ENCODE results near the gene TAF4B. TPM values are rescaled to one million over a fixed set of nuclear protein-coding genes. Genes with fewer than 3 reads are reported as not detected.

TAF4B gene
- total RNA-seq, 2 donors from 2014 or later: 12.8 to 14.1 TPM

- no peak overlapping the region for H3K4me3 Mint-ChIP-seq
- H3K9me3 Mint-ChIP-seq: no peaks in the 10 kb centered on the region
- peaks cover 18% of the 10 kb centered on the region for H3K36me3 Mint-ChIP-seq (ENCODE audit: low read depth)
- H3K27ac Mint-ChIP-seq: no peak overlapping the region
- no peaks in the 10 kb centered on the region for H3K4me1 Mint-ChIP-seq
- no peak for ATAC-seq (replicated peaks)
- H3K27me3 Mint-ChIP-seq: no peaks in the 10 kb centered on the region
Observed at GRCh38 chr18:26307161-26307773, 81.0 kb downstream of the TAF4B start.

- no peak overlapping the region for H3K27ac Mint-ChIP-seq
- ATAC-seq (replicated peaks): no peak
- H3K9me3 Mint-ChIP-seq: no peaks in the 10 kb centered on the region
- H3K36me3 Mint-ChIP-seq (ENCODE audit: low read depth): peaks cover 12% of the 10 kb centered on the region
- H3K4me1 Mint-ChIP-seq: no peaks in the 10 kb centered on the region
- no peaks in the 10 kb centered on the region for H3K27me3 Mint-ChIP-seq
- H3K4me3 Mint-ChIP-seq: no peak overlapping the region
Observed at GRCh38 chr18:26309281-26309680, 83.0 kb downstream of the TAF4B start.

- Mint-ChIP-seq H3K36me3 (ENCODE audit: low read depth) (peaks cover 18% of the 10 kb centered on the region), H3K27me3 (no peaks in the 10 kb centered on the region), H3K4me1 (no peaks in the 10 kb centered on the region), H3K9me3 (no peaks in the 10 kb centered on the region), H3K4me3 (no peak overlapping the region), H3K27ac (no peak overlapping the region)
- no peak for ATAC-seq (replicated peaks)
Observed at GRCh38 chr18:26312199-26312598, 86.0 kb downstream of the TAF4B start.

- no peaks in the 10 kb centered on the region for H3K4me1 Mint-ChIP-seq
- H3K36me3 Mint-ChIP-seq (ENCODE audit: low read depth): peaks cover 38% of the 10 kb centered on the region
- H3K27ac Mint-ChIP-seq: no peak overlapping the region
- no peak overlapping the region for H3K4me3 Mint-ChIP-seq
- no peaks in the 10 kb centered on the region for H3K27me3 Mint-ChIP-seq
- H3K9me3 Mint-ChIP-seq: no peaks in the 10 kb centered on the region
- no peak for ATAC-seq (replicated peaks)
Observed at GRCh38 chr18:26317398-26317797, 91.2 kb downstream of the TAF4B start.

GRCh38 chr18:26320686-26321085, 94.4 kb downstream of the TAF4B start:
- Mint-ChIP-seq H3K4me3 (no peak overlapping the region), H3K4me1 (no peaks in the 10 kb centered on the region), H3K9me3 (no peaks in the 10 kb centered on the region), H3K36me3 (ENCODE audit: low read depth) (peaks cover 55% of the 10 kb centered on the region), H3K27me3 (no peaks in the 10 kb centered on the region), H3K27ac (no peak overlapping the region)
- ATAC-seq (replicated peaks): no peak

- ATAC-seq (replicated peaks): no peak
- Mint-ChIP-seq H3K4me3 (no peak overlapping the region), H3K27me3 (no peaks in the 10 kb centered on the region), H3K4me1 (no peaks in the 10 kb centered on the region), H3K9me3 (no peaks in the 10 kb centered on the region), H3K27ac (no peak overlapping the region), H3K36me3 (ENCODE audit: low read depth) (peaks cover 56% of the 10 kb centered on the region)
Observed at GRCh38 chr18:26322890-26323653, 96.8 kb downstream of the TAF4B start.

- no peak for ATAC-seq (replicated peaks)
- H3K27me3 Mint-ChIP-seq: no peaks in the 10 kb centered on the region
- H3K27ac Mint-ChIP-seq: no peak overlapping the region
- H3K4me3 Mint-ChIP-seq: no peak overlapping the region
- no peaks in the 10 kb centered on the region for H3K4me1 Mint-ChIP-seq
- H3K9me3 Mint-ChIP-seq: no peaks in the 10 kb centered on the region
- peaks cover 48% of the 10 kb centered on the region for H3K36me3 Mint-ChIP-seq (ENCODE audit: low read depth)
Observed at GRCh38 chr18:26325771-26326170, 99.5 kb downstream of the TAF4B start.

- H3K27ac Mint-ChIP-seq: no peak overlapping the region
- H3K27me3 Mint-ChIP-seq: no peaks in the 10 kb centered on the region
- no peak overlapping the region for H3K4me3 Mint-ChIP-seq
- ATAC-seq (replicated peaks): no peak
- no peaks in the 10 kb centered on the region for H3K4me1 Mint-ChIP-seq
- peaks cover 35% of the 10 kb centered on the region for H3K36me3 Mint-ChIP-seq (ENCODE audit: low read depth)
- no peaks in the 10 kb centered on the region for H3K9me3 Mint-ChIP-seq
Observed at GRCh38 chr18:26327062-26327461, 100.8 kb downstream of the TAF4B start.

- Mint-ChIP-seq H3K4me3 (no peak overlapping the region), H3K27me3 (no peaks in the 10 kb centered on the region), H3K9me3 (no peaks in the 10 kb centered on the region), H3K4me1 (no peaks in the 10 kb centered on the region), H3K36me3 (ENCODE audit: low read depth) (peaks cover 23% of the 10 kb centered on the region), H3K27ac (no peak overlapping the region)
- ATAC-seq (replicated peaks): no peak
Observed at GRCh38 chr18:26332991-26333390, 106.7 kb downstream of the TAF4B start.

GRCh38 chr18:26335156-26335555, 108.9 kb downstream of the TAF4B start:
- no peak for ATAC-seq (replicated peaks)
- Mint-ChIP-seq H3K27ac (no peak overlapping the region), H3K36me3 (ENCODE audit: low read depth) (peaks cover 38% of the 10 kb centered on the region), H3K4me3 (no peak overlapping the region), H3K4me1 (no peaks in the 10 kb centered on the region), H3K9me3 (no peaks in the 10 kb centered on the region), H3K27me3 (no peaks in the 10 kb centered on the region)

GRCh38 chr18:26335571-26336487, 109.6 kb downstream of the TAF4B start:
- H3K4me1 Mint-ChIP-seq: no peaks in the 10 kb centered on the region
- no peak for ATAC-seq (replicated peaks)
- no peak overlapping the region for H3K4me3 Mint-ChIP-seq
- H3K27ac Mint-ChIP-seq: no peak overlapping the region
- no peaks in the 10 kb centered on the region for H3K9me3 Mint-ChIP-seq
- no peaks in the 10 kb centered on the region for H3K27me3 Mint-ChIP-seq
- peaks cover 39% of the 10 kb centered on the region for H3K36me3 Mint-ChIP-seq (ENCODE audit: low read depth)

GRCh38 chr18:26336572-26336971, 110.3 kb downstream of the TAF4B start:
- H3K4me3 Mint-ChIP-seq: no peak overlapping the region
- no peak for ATAC-seq (replicated peaks)
- H3K27me3 Mint-ChIP-seq: no peaks in the 10 kb centered on the region
- no peaks in the 10 kb centered on the region for H3K4me1 Mint-ChIP-seq
- H3K36me3 Mint-ChIP-seq (ENCODE audit: low read depth): peaks cover 47% of the 10 kb centered on the region
- H3K9me3 Mint-ChIP-seq: no peaks in the 10 kb centered on the region
- no peak overlapping the region for H3K27ac Mint-ChIP-seq

- ATAC-seq (replicated peaks): no peak
- Mint-ChIP-seq H3K36me3 (ENCODE audit: low read depth) (peaks cover 58% of the 10 kb centered on the region), H3K4me3 (no peak overlapping the region), H3K4me1 (no peaks in the 10 kb centered on the region), H3K27ac (no peak overlapping the region), H3K27me3 (no peaks in the 10 kb centered on the region), H3K9me3 (peaks cover 5% of the 10 kb centered on the region)
Observed at GRCh38 chr18:26342646-26343045, 116.4 kb downstream of the TAF4B start.

GRCh38 chr18:26350961-26351360, 124.7 kb downstream of the TAF4B start:
- Mint-ChIP-seq H3K36me3 (ENCODE audit: low read depth) (peaks cover 5% of the 10 kb centered on the region), H3K4me3 (no peak overlapping the region), H3K4me1 (no peaks in the 10 kb centered on the region), H3K27ac (no peak overlapping the region), H3K9me3 (peaks cover 9% of the 10 kb centered on the region), H3K27me3 (no peaks in the 10 kb centered on the region)
- ATAC-seq (replicated peaks): no peak

All from activated T-helper 17 cell treated with anti-CD3 and anti-CD28 coated beads, Interleukin-2, amount 50 U/mL, for 72 hours (primary cell).